B cell (primary cell): Measurements from ENCODE around the gene YY1. TPM values are rescaled to one million over a fixed set of nuclear protein-coding genes. Genes with fewer than 3 reads are reported as not detected.
"Not testable (repeated sequence)": the region's sequence is repeated elsewhere in the genome, so short reads cannot be mapped to it uniquely, and the experiment has no call there.

ENCODE experiments used
- ATAC-seq: fragments of 200-7000 bp; cut with Tn5 transposase; one replicate; pipeline ENCODE4 v1.10.0; 2021; ENCODE audit warnings: low read depth, mild to moderate bottlenecking, moderate number of reproducible peaks, moderate library complexity
- CTCF ChIA-PET: fragments of 350-600 bp; sonication (Branson Sonifier 250); formaldehyde crosslinking; loops from one replicate; lab custom pipeline; 2021; ENCODE audit warnings: antibody characterized with exemption, inconsistent platforms; lab: Charles Lee
- POLR2A ChIA-PET: fragments of 350-600 bp; sonication (Branson Sonifier 250); formaldehyde crosslinking; loops from one replicate; lab custom pipeline; 2021; ENCODE audit warnings: antibody characterized with exemption; lab: Charles Lee
- DNase-seq: peaks from one replicate; pipeline ENCODE4 v3.0.0; 2013
- H2AFZ ChIP-seq: 2 replicates; pipeline ENCODE4 v1.6.1; 2012; ENCODE audit warnings: mild to moderate bottlenecking, low read depth, low read length; ENCODE audit not compliant: insufficient read depth, poor library complexity, severe bottlenecking
- H3K27ac ChIP-seq, 2 donors: 1 replicate in 1 of 2; 2 replicates in 1 of 2; pipeline ENCODE4 v1.5.1; 2012 to 2013; ENCODE audit warnings: low read length in 2 of 2, mild to moderate bottlenecking in 2 of 2, moderate library complexity in 1 of 2
- H3K27me3 ChIP-seq, 4 experiments: fragments of 200-600 bp in 1 of 4; sonication (generic) in 1 of 4; replicated peaks in 1 of 4; 1 replicate in 2 of 4; 2 replicates in 2 of 4; pipeline versions ENCODE4 v1.6.1 to v1.7.0; 2013 to 2016; ENCODE audit warnings: low read length in 3 of 4, mild to moderate bottlenecking in 2 of 4, mixed read lengths in 1 of 4, moderate library complexity in 1 of 4; ENCODE audit not compliant: insufficient read depth in 4 of 4, control insufficient read depth in 3 of 4; ENCODE audit errors: control extremely low read depth in 1 of 4
- H3K36me3 ChIP-seq, 2 experiments: replicated peaks in 1 of 2; 1 replicate in 1 of 2; 2 replicates in 1 of 2; pipeline versions ENCODE4 v1.6.1 to v1.7.1; 2013; ENCODE audit warnings: low read length in 1 of 2; ENCODE audit not compliant: insufficient read depth in 2 of 2, control insufficient read depth in 1 of 2; ENCODE audit errors: control extremely low read depth in 1 of 2, extremely low read depth in 1 of 2
- H3K4me1 ChIP-seq, 2 donors: fragments of 200-600 bp in 1 of 2; sonication (generic) in 1 of 2; 1 replicate in 1 of 2; 2 replicates in 1 of 2; pipeline versions ENCODE4 v1.5.1 to v1.6.1; 2013 to 2017; ENCODE audit warnings: low read length in 2 of 2; ENCODE audit not compliant: control insufficient read depth in 2 of 2, insufficient read depth in 2 of 2
- H3K4me2 ChIP-seq: replicated peaks from 2 replicates; pipeline ENCODE3; 2012; ENCODE audit warnings: mild to moderate bottlenecking, low read depth, low read length; ENCODE audit not compliant: poor library complexity, severe bottlenecking
- H3K4me3 ChIP-seq, 5 experiments: fragments of 200-600 bp in 1 of 5; sonication (generic) in 1 of 5; 1 replicate in 3 of 5; 2 replicates in 2 of 5; pipeline versions ENCODE4 v1.5.1 to v1.7.0; 2011 to 2016; ENCODE audit warnings: low read length in 4 of 5, mild to moderate bottlenecking in 4 of 5, low read depth in 2 of 5, control low read depth in 1 of 5, moderate library complexity in 1 of 5; ENCODE audit not compliant: insufficient read depth in 1 of 5; ENCODE audit errors: control extremely low read depth in 1 of 5, extremely low read depth in 1 of 5
- H3K79me2 ChIP-seq: fragments of 200-600 bp; sonication (generic); one replicate; pipeline ENCODE4 v1.6.0; 2016; ENCODE audit warnings: low read length; ENCODE audit not compliant: control insufficient read depth, insufficient read depth
- H3K9ac ChIP-seq: fragments of 200-600 bp; sonication (generic); 2 replicates; pipeline ENCODE4 v1.6.1; 2017; ENCODE audit warnings: mild to moderate bottlenecking, low read length, moderate library complexity
- H3K9me3 ChIP-seq, 3 donors: one replicate each; pipeline versions ENCODE4 v1.6.1 to v1.7.1; 2013; ENCODE audit warnings: low read length in 2 of 3; ENCODE audit not compliant: control insufficient read depth in 2 of 3, insufficient read depth in 1 of 3; ENCODE audit errors: control extremely low read depth in 1 of 3
- H4K20me1 ChIP-seq: 2 replicates; pipeline ENCODE4 v1.6.0; 2012; ENCODE audit warnings: mild to moderate bottlenecking, low read length; ENCODE audit not compliant: insufficient read depth, control insufficient read depth, poor library complexity, severe bottlenecking
- H3K27ac Mint-ChIP-seq: one replicate; pipeline ENCODE4 v1.8.0; 2021; ENCODE audit warnings: mixed read lengths
- H3K27me3 Mint-ChIP-seq: one replicate; pipeline ENCODE4 v1.8.0; 2021; ENCODE audit warnings: mixed read lengths
- H3K4me1 Mint-ChIP-seq: one replicate; pipeline ENCODE4 v1.8.0; 2021; ENCODE audit warnings: mixed read lengths
- H3K4me3 Mint-ChIP-seq: one replicate; pipeline ENCODE4 v1.8.0; 2021; ENCODE audit warnings: mixed read lengths
- H3K9me3 Mint-ChIP-seq: one replicate; pipeline ENCODE4 v1.8.0; 2022; ENCODE audit warnings: mixed read lengths; ENCODE audit not compliant: insufficient read depth
- WGBS: methylation state at CpG from one replicate; pipeline ENCODE4 v1.1.5; 2013; ENCODE audit warnings: missing lambda C conversion rate; ENCODE audit not compliant: insufficient coverage; 5-methylcytosine and 5-hydroxymethylcytosine counted together
- intact Hi-C: fragments of 100-400 bp; cut with micrococcal nuclease; formaldehyde crosslinking; loops from one replicate; pipeline ENCODE4 v1.10.0; 2022
- polyA plus RNA-seq: library from polyadenylated mRNA; depleted of rRNA; stranded (reverse); fragments of >200 nt; gene quantifications from 2 replicates; pipeline ENCODE4 v1.2.3, GENCODE V29; 2012
- total RNA-seq, 2 donors: library from RNA; stranded (reverse); fragments of 120-200 nt in 1 of 2; gene quantifications; 1 replicate in 1 of 2; 2 replicates in 1 of 2; pipeline versions ENCODE4 v1.2.3 to v1.2.4, GENCODE V29; 2013 to 2022

Gene YY1
- total and polyA plus RNA-seq, 2 donors (not counting 1 experiment from before 2014, with no cell fraction given): 24.0 to 91.4 TPM

- H2AFZ ChIP-seq, H3K27me3 Mint-ChIP-seq, H3K27me3 ChIP-seq, H3K4me1 Mint-ChIP-seq, H3K4me1 ChIP-seq, H3K9ac ChIP-seq, H3K27ac Mint-ChIP-seq, H3K79me2 ChIP-seq, H3K9me3 Mint-ChIP-seq, intact Hi-C loops, POLR2A ChIA-PET, H3K27ac ChIP-seq, DNase-seq, H3K4me3 Mint-ChIP-seq, H3K4me3 ChIP-seq, H4K20me1 ChIP-seq, H3K36me3 ChIP-seq, ATAC-seq, H3K9me3 ChIP-seq, H3K4me2 ChIP-seq: not testable (repeated sequence)
- CTCF ChIA-PET: interaction anchor here (0.9 kb wide), 1 partner anchor 15 kb away, joined by 3 read pairs; no protein-coding TSS in a partner anchor
- 98% methylated on average over 6 of the region's 10 CpGs for WGBS
Measured at GRCh38 chr14:100207588-100207987, 31.4 kb upstream of the YY1 start.

DNA sequence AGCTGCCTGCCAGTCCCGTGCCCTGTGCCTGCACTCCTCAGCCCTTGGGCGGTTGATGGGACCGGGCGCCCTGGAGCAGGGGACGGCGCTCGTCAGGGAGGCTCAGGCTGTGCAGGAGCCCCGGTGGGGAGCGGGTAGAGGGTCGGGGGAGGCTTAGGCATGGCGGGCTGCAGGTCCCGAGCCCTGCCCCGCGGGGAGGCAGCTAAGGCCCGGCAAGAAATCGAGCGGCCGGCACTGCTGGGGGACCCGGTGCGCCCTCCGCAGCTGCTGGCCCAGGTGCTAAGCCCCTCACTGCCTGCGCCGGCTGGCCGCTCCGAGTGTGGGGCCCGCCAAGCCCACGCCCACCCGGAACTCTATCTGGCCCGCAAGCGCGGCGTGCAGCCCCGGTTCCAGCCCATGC lies 30.8 kb upstream of the YY1 start:
- H4K20me1 ChIP-seq, H3K4me2 ChIP-seq, H3K9ac ChIP-seq, H3K4me3 Mint-ChIP-seq, H3K79me2 ChIP-seq, H3K27ac ChIP-seq, ATAC-seq, H3K4me1 Mint-ChIP-seq, H3K27ac Mint-ChIP-seq, DNase-seq, POLR2A ChIA-PET, intact Hi-C loops, H3K9me3 ChIP-seq, H3K27me3 ChIP-seq, H3K27me3 Mint-ChIP-seq, H3K4me1 ChIP-seq, H3K36me3 ChIP-seq, H3K4me3 ChIP-seq, H3K9me3 Mint-ChIP-seq, H2AFZ ChIP-seq: not testable (repeated sequence)
- CTCF ChIA-PET: interaction anchor here (0.9 kb wide), 1 partner anchor 15 kb away, joined by 3 read pairs; no protein-coding TSS in a partner anchor
- 96% methylated on average over 33 of the region's 33 CpGs for WGBS
